ENCODE data around the gene PLXNA2. TPM values are rescaled to one million over a fixed set of nuclear protein-coding genes. Genes with fewer than 3 reads are reported as not detected.
A peak's percentile ranks its signal among the peaks of the same experiment; 100 is the strongest.

Gene PLXNA2, protein sequence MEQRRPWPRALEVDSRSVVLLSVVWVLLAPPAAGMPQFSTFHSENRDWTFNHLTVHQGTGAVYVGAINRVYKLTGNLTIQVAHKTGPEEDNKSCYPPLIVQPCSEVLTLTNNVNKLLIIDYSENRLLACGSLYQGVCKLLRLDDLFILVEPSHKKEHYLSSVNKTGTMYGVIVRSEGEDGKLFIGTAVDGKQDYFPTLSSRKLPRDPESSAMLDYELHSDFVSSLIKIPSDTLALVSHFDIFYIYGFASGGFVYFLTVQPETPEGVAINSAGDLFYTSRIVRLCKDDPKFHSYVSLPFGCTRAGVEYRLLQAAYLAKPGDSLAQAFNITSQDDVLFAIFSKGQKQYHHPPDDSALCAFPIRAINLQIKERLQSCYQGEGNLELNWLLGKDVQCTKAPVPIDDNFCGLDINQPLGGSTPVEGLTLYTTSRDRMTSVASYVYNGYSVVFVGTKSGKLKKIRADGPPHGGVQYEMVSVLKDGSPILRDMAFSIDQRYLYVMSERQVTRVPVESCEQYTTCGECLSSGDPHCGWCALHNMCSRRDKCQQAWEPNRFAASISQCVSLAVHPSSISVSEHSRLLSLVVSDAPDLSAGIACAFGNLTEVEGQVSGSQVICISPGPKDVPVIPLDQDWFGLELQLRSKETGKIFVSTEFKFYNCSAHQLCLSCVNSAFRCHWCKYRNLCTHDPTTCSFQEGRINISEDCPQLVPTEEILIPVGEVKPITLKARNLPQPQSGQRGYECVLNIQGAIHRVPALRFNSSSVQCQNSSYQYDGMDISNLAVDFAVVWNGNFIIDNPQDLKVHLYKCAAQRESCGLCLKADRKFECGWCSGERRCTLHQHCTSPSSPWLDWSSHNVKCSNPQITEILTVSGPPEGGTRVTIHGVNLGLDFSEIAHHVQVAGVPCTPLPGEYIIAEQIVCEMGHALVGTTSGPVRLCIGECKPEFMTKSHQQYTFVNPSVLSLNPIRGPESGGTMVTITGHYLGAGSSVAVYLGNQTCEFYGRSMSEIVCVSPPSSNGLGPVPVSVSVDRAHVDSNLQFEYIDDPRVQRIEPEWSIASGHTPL (N-terminal part only)
- polyA plus RNA-seq (ENCODE audit: insufficient read length in 3 of 3): 10 to 100 TPM; 14.8 to 21.2 (median 16.4) TPM
- long read RNA-seq, donor 1: 0 reads
- long read RNA-seq, donor 2, partial matches to known transcripts: 0 of 1 reads
- long read RNA-seq, donor 2, other reads (novel, unspliced or antisense): 0 of 1 reads
- long read RNA-seq, donor 3, partial matches to known transcripts: 0 of 1 reads
- long read RNA-seq, donor 3, other reads (novel, unspliced or antisense): 0 of 1 reads
- long read RNA-seq, donor 4: 0 reads
- long read RNA-seq, donor 5, partial matches to known transcripts: 0 of 1 reads
- long read RNA-seq, donor 5, other reads (novel, unspliced or antisense): 0 of 1 reads
- long read RNA-seq, donor 6: 0 reads
- long read RNA-seq, donor 7, partial matches to known transcripts: 14 of 15 reads
- long read RNA-seq, donor 7, other reads (novel, unspliced or antisense): 0 of 15 reads
- long read RNA-seq, donor 8: 0 reads
- long read RNA-seq, donor 9, partial matches to known transcripts: 0 of 2 reads
- long read RNA-seq, donor 9, other reads (novel, unspliced or antisense): 0 of 2 reads
- long read RNA-seq, donor 10, partial matches to known transcripts: 0 of 1 reads
- long read RNA-seq, donor 10, other reads (novel, unspliced or antisense): 0 of 1 reads
- long read RNA-seq, donor 11, partial matches to known transcripts: 0 of 1 reads
- long read RNA-seq, donor 11, other reads (novel, unspliced or antisense): 0 of 1 reads
- long read RNA-seq, donor 12, full-length matches to known transcripts: 2 of 2 reads
- long read RNA-seq, donor 12, partial matches to known transcripts: 0 of 2 reads
- long read RNA-seq, donor 12, other reads (novel, unspliced or antisense): 0 of 2 reads
- long read RNA-seq, donor 13: 0 reads
- long read RNA-seq, donor 14: 0 reads
- long read RNA-seq, donor 15, partial matches to known transcripts: 5 of 8 reads
- long read RNA-seq, donor 15, other reads (novel, unspliced or antisense): 0 of 8 reads
- long read RNA-seq, donor 16, full-length matches to known transcripts: 2 of 2 reads
- long read RNA-seq, donor 16, partial matches to known transcripts: 0 of 2 reads
- long read RNA-seq, donor 16, other reads (novel, unspliced or antisense): 0 of 2 reads

DNA sequence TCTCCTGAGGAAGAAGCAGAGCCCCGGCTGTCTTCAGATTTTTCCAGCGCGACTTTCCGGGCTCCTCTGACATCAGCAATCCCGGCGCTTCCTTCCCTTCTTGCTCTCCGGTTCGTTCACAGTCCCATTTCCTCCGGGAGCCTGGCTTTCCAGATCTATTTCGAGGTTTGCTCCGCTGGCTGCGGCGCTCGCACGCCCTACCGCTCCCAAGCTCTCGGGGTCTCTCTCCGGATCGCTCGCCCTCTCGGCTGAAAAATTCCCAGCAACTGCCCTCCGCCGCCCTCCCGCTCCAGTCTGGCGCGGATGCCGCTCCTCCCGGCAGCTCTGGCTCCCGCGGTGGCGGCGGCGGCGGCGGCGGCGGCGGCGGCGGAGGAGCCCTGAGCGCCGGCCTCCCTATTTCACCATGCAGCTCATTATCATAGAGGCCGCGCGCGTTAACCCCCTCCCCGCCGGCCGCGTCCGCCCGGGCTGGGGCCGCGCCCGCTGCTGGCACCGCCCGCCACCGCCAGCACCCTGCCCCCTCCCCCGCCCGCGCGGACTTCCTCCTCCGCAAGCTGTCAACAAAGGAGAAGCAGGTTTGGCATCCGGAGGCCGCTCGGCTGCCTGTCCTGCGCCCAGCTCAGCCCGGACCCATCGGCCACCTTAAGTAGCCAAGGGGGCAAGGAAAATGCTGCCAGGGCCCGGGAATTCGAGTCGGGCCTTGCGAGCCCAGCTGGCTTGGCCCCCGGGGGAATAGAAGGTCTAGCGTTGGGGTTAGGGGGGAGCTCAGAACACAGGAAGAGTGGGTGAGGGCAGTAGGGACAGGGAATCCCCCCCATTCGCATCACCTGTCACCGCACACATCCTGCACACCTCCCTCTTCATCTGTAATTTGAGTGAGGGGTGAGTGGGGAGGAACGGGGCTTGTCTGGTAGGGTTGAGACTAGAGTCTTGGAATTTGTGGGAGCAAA lies at the start of gene PLXNA2:
Gene PLXNA2 (minus strand): TSS at position 418 of the 950 bp plus-strand sequence. CDS start 26,462 bp downstream, outside the sequence.
- peak; percentile 61 for DNase-seq

DNA sequence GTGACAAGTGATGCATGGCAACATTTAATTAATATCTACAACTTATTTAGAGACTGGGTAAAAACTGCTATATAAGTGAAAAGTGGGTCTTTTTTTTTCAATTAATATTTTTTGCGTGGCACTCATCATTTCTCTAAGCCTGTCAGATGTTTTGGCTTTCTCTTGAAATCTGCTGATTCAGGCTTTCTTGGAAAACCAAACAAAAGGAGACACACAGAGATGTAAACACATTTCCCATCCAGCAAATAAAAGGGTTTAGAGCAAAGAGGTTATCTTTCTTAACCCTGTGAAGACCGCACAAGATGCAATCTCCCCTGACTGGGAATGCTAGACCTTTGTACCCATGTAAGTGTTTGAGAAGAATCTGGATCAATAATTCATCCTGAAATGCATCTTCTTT lies 48.7 kb upstream of the PLXNA2 start:
- DNase-seq: no peak

DNA sequence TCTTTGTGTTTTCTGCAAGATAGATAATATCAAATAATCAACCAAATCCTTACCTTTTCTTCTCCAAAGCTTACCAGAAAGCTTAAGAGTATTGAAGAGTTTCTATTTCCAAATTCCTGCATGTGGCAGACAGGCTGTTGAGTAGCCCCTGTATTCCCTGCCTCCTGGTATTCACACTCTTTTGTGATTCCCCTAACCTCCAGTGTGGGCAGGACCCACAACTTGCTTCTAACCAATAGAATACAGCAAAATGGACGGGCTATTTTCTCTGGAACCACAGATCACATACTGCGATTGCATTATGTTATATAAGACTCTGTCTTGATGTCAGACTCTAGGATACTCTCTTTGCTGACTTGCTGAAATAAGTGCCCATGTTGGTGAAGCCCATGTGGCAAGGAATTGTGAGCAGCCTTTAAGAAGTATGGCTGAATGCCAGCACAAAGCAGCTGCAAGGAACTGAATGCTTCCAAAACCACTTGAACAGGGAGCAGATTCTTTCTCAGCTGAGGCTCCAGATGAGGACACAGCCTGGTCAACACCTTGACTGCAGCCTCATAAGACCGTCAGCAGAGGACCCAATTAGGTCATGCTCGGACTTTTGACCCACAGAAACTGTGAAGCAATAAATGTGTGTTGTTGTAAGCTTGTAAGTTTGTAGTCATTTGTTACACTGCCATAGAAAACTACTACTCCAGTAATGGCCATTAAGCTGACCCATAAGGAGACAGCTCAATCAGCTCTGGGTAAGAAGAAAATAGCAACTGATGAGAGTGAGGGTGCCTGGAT lies 47.9 kb upstream of the PLXNA2 start:
- no peak for DNase-seq

DNA sequence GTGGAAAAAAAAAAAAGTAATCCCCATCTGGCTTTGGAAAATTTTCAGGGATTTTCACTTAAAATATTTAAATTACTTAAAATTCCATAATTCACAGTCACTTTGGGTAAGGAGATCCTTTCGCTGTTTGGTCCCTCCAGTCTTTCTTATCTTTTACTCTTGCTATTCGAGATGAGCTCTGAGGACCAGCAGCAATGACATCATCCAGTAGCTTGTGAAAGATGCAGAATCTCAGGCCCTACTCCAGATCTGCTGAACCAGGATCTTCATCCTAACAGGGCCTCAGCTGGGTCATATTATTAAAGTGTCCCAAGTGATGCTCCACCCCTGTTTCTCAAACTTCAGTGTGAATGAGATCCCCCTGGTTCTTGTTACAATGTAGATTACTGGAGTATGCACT lies 46.9 kb upstream of the PLXNA2 start:
- no peak for DNase-seq

DNA sequence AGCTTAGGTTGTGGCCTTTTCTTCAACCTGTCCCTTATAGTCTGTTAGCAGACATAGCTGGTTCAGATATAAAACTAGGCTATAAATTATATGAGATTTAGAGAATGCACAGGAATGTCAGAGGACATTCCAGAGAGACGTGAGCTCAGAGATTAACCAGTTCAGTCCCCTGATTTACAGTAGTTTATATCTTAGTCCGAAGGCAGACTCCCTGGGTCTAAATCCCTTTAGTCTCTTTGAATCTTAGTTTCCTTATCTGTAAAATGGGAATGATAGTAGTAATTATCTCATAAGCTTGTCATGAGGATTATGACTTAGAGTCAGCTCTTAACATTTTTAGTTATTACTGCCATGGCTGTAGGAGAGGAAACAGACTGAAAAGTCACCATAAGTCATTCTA lies 45.5 kb upstream of the PLXNA2 start:
- no peak for DNase-seq

DNA sequence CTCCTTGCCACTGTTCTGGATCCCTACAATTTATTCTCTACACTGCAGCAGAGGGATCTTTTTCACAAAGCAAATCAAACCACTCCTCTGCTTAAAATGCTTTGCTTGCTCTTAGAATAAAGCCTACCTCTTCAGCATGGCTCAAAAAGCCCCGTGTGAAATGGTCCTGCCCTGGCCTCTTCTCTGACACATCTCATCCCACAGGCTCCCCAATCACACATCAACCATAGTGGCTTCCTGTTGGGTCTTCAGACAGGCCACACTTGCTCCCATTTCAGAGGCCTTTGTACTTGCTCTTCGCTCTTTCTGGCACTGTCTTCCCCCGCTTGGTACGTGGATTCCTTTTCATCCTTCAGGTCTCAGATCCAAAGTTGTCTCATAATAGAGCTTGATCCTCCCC lies 44.3 kb upstream of the PLXNA2 start:
- no peak for DNase-seq

DNA sequence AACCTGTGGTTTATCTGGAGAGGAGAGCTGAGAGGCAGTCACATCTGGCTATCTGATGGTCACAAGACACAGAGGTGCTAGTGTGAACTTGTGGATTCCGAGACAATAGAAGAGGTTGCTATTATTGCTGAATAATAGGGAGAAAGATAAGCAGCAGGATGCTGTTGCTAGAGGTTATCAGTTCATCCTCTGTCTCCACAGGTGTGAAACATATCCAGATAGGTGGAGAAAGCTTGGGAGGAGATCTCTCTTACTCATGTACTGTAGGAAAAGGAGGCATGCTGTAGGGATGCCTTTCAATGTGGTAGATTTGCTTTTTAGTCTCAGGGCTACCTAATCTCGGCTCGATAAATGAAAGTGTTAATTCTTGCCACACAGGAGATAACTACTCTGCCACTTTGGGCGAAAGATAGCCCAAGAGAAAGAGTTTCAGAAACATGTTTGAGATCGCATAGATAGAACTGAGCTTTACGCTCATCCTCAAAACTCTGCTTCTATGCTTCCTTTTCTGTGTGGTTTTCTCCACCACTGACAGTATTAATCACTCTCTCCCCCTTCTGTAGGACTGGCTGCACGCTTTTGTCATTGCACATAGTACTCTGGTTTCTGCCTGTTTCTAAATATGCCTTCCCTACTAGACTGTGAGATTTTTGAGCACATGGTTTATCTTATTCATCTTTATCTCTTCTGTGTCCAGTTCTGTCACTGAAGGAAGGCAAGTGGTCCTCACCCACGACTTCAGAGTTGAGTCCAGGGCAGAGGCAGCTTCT lies 36.7 kb upstream of the PLXNA2 start:
- no peak for DNase-seq

DNA sequence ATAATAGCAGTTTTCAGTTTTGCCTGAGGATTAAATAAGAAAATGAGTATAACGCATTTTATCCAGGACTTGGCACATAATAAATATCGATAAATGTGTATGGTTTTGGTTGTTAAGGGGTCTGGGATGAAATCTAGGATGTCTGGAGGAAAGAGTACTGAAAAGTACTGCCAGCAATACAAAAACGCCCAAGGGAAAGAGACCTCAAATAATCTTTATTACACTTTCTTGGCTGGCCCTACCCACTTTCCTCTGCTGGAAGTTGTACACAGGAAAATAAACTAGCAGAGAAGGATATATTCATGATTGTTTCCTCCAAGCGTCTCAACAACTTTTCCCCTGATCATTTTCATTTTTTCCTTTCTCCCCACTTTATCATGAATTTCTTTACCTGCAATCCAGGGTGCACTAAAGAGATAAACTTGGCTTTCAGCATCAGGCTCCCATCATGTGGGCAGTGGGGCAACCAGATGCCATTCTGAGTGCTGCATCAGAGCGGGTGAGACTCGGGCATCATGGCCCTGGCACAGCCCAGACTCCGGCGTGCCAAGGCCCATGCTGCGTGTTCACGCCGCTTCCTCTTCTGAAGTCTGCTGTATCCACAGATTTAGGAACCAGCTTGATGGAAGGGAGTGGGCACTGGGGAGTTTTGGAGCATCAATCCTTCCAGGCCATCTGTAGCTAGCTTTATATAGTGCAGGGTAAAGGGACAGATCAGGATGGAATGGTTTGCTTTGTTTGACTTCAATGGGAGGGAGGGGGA lies 35.8 kb upstream of the PLXNA2 start:
- DNase-seq: no peak

DNA sequence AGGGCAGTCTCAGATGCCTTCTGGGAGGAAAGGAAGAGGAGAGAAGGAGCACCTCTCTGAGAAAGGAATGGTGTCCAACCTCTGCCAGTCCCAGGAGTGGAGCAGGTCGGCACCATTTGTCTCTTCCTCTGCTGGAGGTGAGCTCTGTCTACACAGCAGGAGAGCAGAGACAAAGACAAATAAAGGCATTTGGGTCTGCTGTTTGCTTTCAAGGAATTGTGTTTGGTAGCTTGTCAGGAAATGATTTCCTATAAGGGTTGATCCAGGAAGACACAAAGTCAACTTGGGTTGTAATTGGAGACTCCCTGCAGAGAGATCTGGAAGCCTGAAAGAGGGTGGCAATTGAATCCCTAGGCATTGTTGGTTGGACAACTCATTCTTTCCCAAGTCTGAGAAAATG lies 34.5 kb upstream of the PLXNA2 start:
- DNase-seq: no peak

DNA sequence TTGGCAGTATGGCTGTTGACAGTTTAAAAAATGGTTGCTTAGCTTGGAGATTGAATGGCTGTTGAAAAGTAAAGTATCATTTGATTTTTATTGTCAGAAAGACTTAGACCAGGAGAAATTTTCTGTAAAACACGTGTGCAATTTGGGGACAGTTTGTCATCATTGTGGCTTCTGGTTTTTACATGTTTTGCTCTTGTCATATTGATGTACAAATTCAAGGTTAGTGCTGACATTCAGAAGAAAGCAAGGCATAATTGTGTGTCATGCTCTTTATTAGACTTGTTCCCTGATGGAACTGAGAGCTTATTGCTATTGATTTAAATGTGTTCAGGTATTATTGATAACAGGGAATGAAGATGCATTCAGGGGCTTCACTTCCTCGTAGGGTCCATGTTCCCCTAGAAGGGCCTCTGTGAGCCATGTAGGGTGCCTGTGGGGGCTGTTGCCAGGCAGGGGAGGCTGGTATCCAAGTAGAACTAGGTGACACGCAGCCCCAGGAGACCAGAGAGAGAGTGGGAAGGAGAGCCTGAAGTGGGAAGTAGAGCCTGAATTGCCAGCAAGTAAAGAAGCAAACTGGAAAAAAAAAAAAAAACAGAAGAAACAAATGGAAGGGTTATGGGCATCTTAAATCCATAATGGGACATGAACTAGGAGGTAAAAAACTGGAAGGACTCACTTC lies 32.7 kb upstream of the PLXNA2 start:
- DNase-seq: no peak

DNA sequence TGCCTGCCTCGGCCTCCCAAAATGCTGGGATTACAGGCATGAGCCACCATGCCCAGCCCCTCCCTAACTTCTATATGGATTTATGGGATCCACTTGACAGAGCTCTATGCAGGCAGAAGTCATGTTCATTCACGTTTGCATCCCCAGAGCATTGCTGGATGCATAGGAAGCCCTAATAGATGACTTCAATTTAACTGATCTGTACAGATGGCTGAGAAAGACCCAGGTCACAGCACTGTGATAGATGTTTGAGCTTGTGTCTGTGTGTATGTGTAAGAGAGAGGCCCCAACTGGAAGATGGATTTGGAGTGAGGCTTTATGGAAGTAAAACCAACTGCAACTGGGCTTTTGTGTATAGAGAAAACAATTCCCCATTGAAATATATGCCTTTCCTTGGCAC lies 30.9 kb upstream of the PLXNA2 start:
- no peak for DNase-seq

DNA sequence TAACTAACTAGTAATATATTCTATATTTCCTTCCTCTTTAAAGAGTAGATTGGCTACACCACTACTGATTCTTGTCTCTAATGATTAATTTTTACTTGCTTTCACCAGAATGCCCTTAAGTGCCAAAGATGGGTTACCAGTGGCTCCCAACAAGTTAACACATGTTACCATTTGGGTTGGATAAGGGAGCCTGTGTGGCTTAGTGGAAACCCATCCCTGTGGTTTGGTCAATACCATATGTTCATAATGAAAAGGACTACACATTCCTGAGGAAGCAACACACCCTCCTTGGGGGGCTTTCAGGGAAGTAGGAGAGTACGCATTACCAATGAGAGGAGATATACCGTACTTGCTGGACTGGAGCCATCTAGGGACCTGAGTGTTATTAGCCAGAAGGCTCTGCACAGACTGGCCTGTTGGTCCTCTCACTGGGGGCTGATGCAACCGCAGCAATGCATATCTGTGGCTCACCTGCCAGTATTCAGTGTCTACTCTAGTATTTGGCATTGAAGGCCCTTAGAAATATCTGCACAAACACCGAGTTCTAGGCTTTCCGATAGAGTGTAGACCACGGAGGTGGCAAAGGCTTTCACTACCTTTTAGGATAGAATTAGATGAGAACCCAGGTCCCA lies 29.3 kb upstream of the PLXNA2 start:
- no peak for DNase-seq

DNA sequence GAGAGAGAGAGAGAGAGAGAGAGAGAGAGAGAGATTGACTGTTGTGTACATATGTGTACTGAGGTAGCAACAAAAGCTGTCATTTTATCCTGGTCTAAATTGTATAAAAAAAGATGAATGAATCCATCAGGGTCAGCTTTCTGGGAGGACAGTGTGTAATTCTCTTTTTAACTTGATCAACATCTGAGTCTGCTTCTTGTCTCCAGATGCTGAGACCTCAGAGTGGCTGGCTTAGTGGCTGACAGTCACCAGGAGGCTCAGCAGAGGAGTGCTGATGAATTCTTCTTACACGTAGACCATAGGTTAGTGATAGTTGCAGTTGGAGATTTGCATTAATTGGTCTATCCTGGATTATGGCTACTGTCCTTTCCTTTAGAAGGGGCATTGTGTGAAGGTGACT lies 28.5 kb upstream of the PLXNA2 start:
- DNase-seq: no peak

DNA sequence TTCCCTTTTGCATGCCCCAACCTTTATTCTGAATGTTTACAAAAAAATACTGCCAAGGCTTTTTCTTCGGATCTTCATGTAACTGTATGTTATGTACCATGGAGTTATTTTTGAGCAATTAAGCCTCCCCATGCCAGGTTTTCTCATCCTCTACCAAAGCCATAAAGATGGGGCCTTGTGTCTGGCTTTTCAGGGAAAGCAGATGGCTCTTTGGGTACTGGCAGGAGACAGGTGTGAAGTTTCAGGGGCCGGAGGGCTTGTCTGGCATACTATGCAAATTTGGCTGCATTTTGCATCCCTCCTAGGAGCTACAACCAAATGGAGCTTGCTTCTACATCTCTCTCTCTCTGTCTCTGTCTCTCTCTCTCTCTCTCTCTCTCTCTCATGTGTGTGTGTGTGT lies 28.1 kb upstream of the PLXNA2 start:
- DNase-seq: no peak

DNA sequence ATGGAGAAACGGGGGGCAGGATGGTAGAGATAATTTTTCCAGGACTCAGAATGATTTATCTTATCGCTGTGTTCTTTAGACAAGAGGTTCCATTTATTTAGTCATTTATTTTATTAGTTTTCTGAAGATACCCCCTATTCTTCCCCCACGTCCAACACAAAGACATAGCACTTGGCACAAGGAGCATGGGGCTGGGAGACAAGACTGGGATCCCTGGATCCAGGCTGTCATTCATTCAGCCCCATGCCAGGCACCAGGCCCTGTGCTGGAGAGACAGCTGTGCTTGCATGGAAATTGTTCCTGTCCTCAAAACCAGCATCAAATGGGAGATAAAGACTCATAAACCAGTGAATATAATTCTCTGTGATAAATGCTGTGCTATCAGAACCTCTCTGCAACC lies 27.1 kb upstream of the PLXNA2 start:
- no peak for DNase-seq
